Mononuclear cell (primary cell): ENCODE measurements around the gene ATOSA. TPM values are rescaled to one million over a fixed set of nuclear protein-coding genes. Genes with fewer than 3 reads are reported as not detected.

Experiments
- H3K27me3 ChIP-seq: 2 replicates; pipeline ENCODE4 v1.6.0; 2011; ENCODE audit warnings: low read length, control low read depth; ENCODE audit not compliant: insufficient read depth
- H3K4me1 ChIP-seq: 2 replicates; pipeline ENCODE4 v1.5.1; 2011; ENCODE audit warnings: mild to moderate bottlenecking, low read length, control low read depth; ENCODE audit not compliant: insufficient read depth
- H3K4me3 ChIP-seq: 2 replicates; pipeline ENCODE4 v1.5.1; 2011; ENCODE audit warnings: mild to moderate bottlenecking, low read length, moderate library complexity
- H3K9me3 ChIP-seq: 2 replicates; pipeline ENCODE4 v1.5.1; 2011; ENCODE audit warnings: low read depth, mild to moderate bottlenecking, control low read depth, low read length
- total RNA-seq: library from RNA; depleted of rRNA; stranded (reverse); fragments of >200 nt; gene quantifications from one replicate; pipeline ENCODE4 v1.2.3, GENCODE V29; 2012

The ATOSA gene
- total RNA-seq, 1 donor: 144 TPM

- no peaks in the 10 kb centered on the region for H3K9me3 ChIP-seq
- H3K4me1 ChIP-seq: peaks cover 17% of the 10 kb centered on the region
- no peak overlapping the region for H3K4me3 ChIP-seq
- H3K27me3 ChIP-seq: no peaks in the 10 kb centered on the region
Observed at GRCh38 chr15:52673734-52674133, 5.5 kb downstream of the ATOSA start.

GRCh38 chr15:52673312-52673711 is 5.9 kb downstream of the ATOSA start:
- Histone ChIP-seq H3K9me3 (no peaks in the 10 kb centered on the region), H3K4me1 (peaks cover 17% of the 10 kb centered on the region), H3K4me3 (no peak overlapping the region), H3K27me3 (no peaks in the 10 kb centered on the region)

GRCh38 chr15:52672661-52673060 is 6.5 kb downstream of the ATOSA start:
- H3K27me3 ChIP-seq: no peaks in the 10 kb centered on the region
- no peaks in the 10 kb centered on the region for H3K9me3 ChIP-seq
- H3K4me3 ChIP-seq: no peak overlapping the region
- peaks cover 10% of the 10 kb centered on the region for H3K4me1 ChIP-seq

GRCh38 chr15:52670087-52670486 is 9.1 kb downstream of the ATOSA start:
- Histone ChIP-seq H3K27me3 (no peaks in the 10 kb centered on the region), H3K4me3 (no peak overlapping the region), H3K9me3 (no peaks in the 10 kb centered on the region), H3K4me1 (peaks cover 4% of the 10 kb centered on the region)

- Histone ChIP-seq H3K4me1 (no peaks in the 10 kb centered on the region), H3K9me3 (no peaks in the 10 kb centered on the region), H3K4me3 (no peak overlapping the region), H3K27me3 (no peaks in the 10 kb centered on the region)
Observed at GRCh38 chr15:52668133-52668532, 11.1 kb downstream of the ATOSA start.

- Histone ChIP-seq H3K4me1 (no peaks in the 10 kb centered on the region), H3K4me3 (no peak overlapping the region), H3K27me3 (no peaks in the 10 kb centered on the region), H3K9me3 (no peaks in the 10 kb centered on the region)
Observed at GRCh38 chr15:52667597-52667996, 11.6 kb downstream of the ATOSA start.

- Histone ChIP-seq H3K27me3 (no peaks in the 10 kb centered on the region), H3K4me3 (no peak overlapping the region), H3K9me3 (no peaks in the 10 kb centered on the region), H3K4me1 (no peaks in the 10 kb centered on the region)
Observed at GRCh38 chr15:52663536-52664294, 15.5 kb downstream of the ATOSA start.

- no peaks in the 10 kb centered on the region for H3K4me1 ChIP-seq
- H3K4me3 ChIP-seq: no peak overlapping the region
- no peaks in the 10 kb centered on the region for H3K9me3 ChIP-seq
- H3K27me3 ChIP-seq: no peaks in the 10 kb centered on the region
Observed at GRCh38 chr15:52661909-52662308, 17.3 kb downstream of the ATOSA start.

- no peaks in the 10 kb centered on the region for H3K4me1 ChIP-seq
- H3K9me3 ChIP-seq: no peaks in the 10 kb centered on the region
- H3K27me3 ChIP-seq: no peaks in the 10 kb centered on the region
- H3K4me3 ChIP-seq: no peak overlapping the region
Observed at GRCh38 chr15:52660192-52660591, 19.0 kb downstream of the ATOSA start.

GRCh38 chr15:52658955-52659354 is 20.2 kb downstream of the ATOSA start:
- Histone ChIP-seq H3K4me1 (no peaks in the 10 kb centered on the region), H3K9me3 (no peaks in the 10 kb centered on the region)

GRCh38 chr15:52657338-52657737 is 21.9 kb downstream of the ATOSA start:
- Histone ChIP-seq H3K4me3 (no peak overlapping the region), H3K9me3 (no peaks in the 10 kb centered on the region), H3K4me1 (no peaks in the 10 kb centered on the region), H3K27me3 (no peaks in the 10 kb centered on the region)

More at GRCh38 chr15:52658955-52659354, 20.2 kb downstream of the ATOSA start:
- H3K27me3 ChIP-seq: no peaks in the 10 kb centered on the region
- H3K4me3 ChIP-seq: no peak overlapping the region

- Histone ChIP-seq H3K4me3 (no peak overlapping the region), H3K27me3 (no peaks in the 10 kb centered on the region), H3K4me1 (no peaks in the 10 kb centered on the region), H3K9me3 (no peaks in the 10 kb centered on the region)
Observed at GRCh38 chr15:52656412-52656811, 22.8 kb downstream of the ATOSA start.

GRCh38 chr15:52653431-52653964 is 25.7 kb downstream of the ATOSA start:
- Histone ChIP-seq H3K27me3 (no peaks in the 10 kb centered on the region), H3K4me3 (no peak overlapping the region), H3K9me3 (no peaks in the 10 kb centered on the region), H3K4me1 (no peaks in the 10 kb centered on the region)

- Histone ChIP-seq H3K4me3 (no peak overlapping the region), H3K4me1 (no peaks in the 10 kb centered on the region), H3K9me3 (no peaks in the 10 kb centered on the region), H3K27me3 (no peaks in the 10 kb centered on the region)
Observed at GRCh38 chr15:52652984-52653383, 26.2 kb downstream of the ATOSA start.

- Histone ChIP-seq H3K4me3 (no peak overlapping the region), H3K4me1 (no peaks in the 10 kb centered on the region), H3K27me3 (no peaks in the 10 kb centered on the region), H3K9me3 (no peaks in the 10 kb centered on the region)
Observed at GRCh38 chr15:52652286-52652685, 26.9 kb downstream of the ATOSA start.

GRCh38 chr15:52651868-52652267 is 27.3 kb downstream of the ATOSA start:
- Histone ChIP-seq H3K4me3 (no peak overlapping the region), H3K4me1 (no peaks in the 10 kb centered on the region), H3K27me3 (no peaks in the 10 kb centered on the region), H3K9me3 (no peaks in the 10 kb centered on the region)
